BJ (cell line): Measurements from ENCODE around the gene METAP1. TPM values are rescaled to one million over a fixed set of nuclear protein-coding genes. Genes with fewer than 3 reads are reported as not detected.

Experiments used
- CTCF ChIA-PET: fragments of 350-600 bp; formaldehyde crosslinking; extraction: SDS; loops from one replicate; lab custom pipeline; 2021; ENCODE audit warnings: antibody characterized with exemption, inconsistent platforms; lab: Yijun Ruan, JAX
- POLR2A ChIA-PET: fragments of 300-600 bp; sonication (Branson Sonifier 250); formaldehyde crosslinking; extraction: SDS; loops from one replicate; lab custom pipeline; 2021; ENCODE audit warnings: antibody characterized with exemption; lab: Charles Lee
- DNase-seq: peaks from one replicate; pipeline ENCODE4 v3.0.0-alpha.2; 2011; ENCODE audit warnings: low read depth
- H3K27me3 ChIP-seq: 2 replicates; pipeline ENCODE4 v1.6.0; 2011; ENCODE audit warnings: low read length; ENCODE audit not compliant: control insufficient read depth, insufficient read depth
- H3K36me3 ChIP-seq: 2 replicates; pipeline ENCODE4 v1.5.1; 2011; ENCODE audit warnings: low read length; ENCODE audit not compliant: control insufficient read depth, insufficient read depth
- H3K4me3 ChIP-seq: 2 replicates; pipeline ENCODE4 v1.5.1; 2011; ENCODE audit warnings: low read depth, mild to moderate bottlenecking, control low read depth, low read length
- polyA plus RNA-seq: library from polyadenylated mRNA; depleted of rRNA; stranded (reverse); fragments of >200 nt; gene quantifications from 2 replicates; pipeline ENCODE4 v1.2.3, GENCODE V29; 2011
- TF ChIP-seq, protein P1 (sequence below): IDR thresholded peaks from 2 replicates; pipeline ENCODE4 v1.5.1; 2011; ENCODE audit warnings: low read depth, mild to moderate bottlenecking, control low read depth, inconsistent platforms, low read length, moderate library complexity; ENCODE audit not compliant: insufficient read depth

Gene METAP1
- polyA plus RNA-seq, 1 experiment, result 50.2 TPM

- TF ChIP-seq, protein P1, sequence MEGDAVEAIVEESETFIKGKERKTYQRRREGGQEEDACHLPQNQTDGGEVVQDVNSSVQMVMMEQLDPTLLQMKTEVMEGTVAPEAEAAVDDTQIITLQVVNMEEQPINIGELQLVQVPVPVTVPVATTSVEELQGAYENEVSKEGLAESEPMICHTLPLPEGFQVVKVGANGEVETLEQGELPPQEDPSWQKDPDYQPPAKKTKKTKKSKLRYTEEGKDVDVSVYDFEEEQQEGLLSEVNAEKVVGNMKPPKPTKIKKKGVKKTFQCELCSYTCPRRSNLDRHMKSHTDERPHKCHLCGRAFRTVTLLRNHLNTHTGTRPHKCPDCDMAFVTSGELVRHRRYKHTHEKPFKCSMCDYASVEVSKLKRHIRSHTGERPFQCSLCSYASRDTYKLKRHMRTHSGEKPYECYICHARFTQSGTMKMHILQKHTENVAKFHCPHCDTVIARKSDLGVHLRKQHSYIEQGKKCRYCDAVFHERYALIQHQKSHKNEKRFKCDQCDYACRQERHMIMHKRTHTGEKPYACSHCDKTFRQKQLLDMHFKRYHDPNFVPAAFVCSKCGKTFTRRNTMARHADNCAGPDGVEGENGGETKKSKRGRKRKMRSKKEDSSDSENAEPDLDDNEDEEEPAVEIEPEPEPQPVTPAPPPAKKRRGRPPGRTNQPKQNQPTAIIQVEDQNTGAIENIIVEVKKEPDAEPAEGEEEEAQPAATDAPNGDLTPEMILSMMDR, result no peak
- ChIA-PET POLR2A (no interaction called here), CTCF (interaction anchor here (1.5 kb wide), 1 partner anchor 16 kb away, joined by 4 read pairs; no protein-coding TSS in a partner anchor)
- Histone ChIP-seq H3K27me3 (no peaks in the 10 kb centered on the region), H3K36me3 (no peaks in the 10 kb centered on the region), H3K4me3 (no peak overlapping the region)
- DNase-seq, result no peak
These were observed 37.5 kb upstream of the METAP1 start for GRCh38 chr4:98958065-98958464.

GRCh38 chr4:98959411-98959810, 36.1 kb upstream of the METAP1 start:
- ChIA-PET CTCF (no interaction called here), POLR2A (no interaction called here)
- Histone ChIP-seq H3K4me3 (no peak overlapping the region), H3K36me3 (no peaks in the 10 kb centered on the region), H3K27me3 (no peaks in the 10 kb centered on the region)
- no peak for DNase-seq
- TF ChIP-seq, protein P1, result no peak

DNA sequence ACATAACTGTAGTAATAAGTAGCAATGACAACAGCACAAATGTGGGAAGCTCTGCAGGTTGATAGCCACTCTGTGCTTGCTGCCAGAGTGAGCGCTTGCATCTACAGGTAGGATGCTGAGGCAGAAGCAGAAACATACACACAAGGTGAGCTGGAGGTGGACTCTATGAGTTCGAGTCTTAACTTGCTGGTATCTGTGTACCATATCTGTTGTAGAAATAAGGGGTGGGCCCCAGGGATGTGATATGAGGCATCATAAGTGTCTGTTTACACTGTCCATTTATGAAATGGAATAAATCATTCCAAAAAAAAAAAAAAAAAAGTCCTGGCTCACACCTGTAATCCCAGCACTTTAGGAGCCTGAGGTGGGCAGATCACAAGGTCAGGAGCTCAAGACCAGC, 33.8 kb upstream of the METAP1 start:
- no peak for DNase-seq
- H3K27me3 ChIP-seq, result no peaks in the 10 kb centered on the region
- ChIA-PET CTCF (interaction anchor here (0.6 to 1.0 kb wide), 3 partner anchors 20 to 829 kb away, joined by 3 to 4 read pairs (median 3); no protein-coding TSS in a partner anchor), POLR2A (interaction anchor here (0.7 kb wide), 1 partner anchor 602 kb away, joined by 5 read pairs; the partner anchor contains the start of gene TRMT10A)
- H3K36me3 ChIP-seq, result no peaks in the 10 kb centered on the region
- H3K4me3 ChIP-seq, result no peak overlapping the region
- TF ChIP-seq, protein P1, result no peak

DNA sequence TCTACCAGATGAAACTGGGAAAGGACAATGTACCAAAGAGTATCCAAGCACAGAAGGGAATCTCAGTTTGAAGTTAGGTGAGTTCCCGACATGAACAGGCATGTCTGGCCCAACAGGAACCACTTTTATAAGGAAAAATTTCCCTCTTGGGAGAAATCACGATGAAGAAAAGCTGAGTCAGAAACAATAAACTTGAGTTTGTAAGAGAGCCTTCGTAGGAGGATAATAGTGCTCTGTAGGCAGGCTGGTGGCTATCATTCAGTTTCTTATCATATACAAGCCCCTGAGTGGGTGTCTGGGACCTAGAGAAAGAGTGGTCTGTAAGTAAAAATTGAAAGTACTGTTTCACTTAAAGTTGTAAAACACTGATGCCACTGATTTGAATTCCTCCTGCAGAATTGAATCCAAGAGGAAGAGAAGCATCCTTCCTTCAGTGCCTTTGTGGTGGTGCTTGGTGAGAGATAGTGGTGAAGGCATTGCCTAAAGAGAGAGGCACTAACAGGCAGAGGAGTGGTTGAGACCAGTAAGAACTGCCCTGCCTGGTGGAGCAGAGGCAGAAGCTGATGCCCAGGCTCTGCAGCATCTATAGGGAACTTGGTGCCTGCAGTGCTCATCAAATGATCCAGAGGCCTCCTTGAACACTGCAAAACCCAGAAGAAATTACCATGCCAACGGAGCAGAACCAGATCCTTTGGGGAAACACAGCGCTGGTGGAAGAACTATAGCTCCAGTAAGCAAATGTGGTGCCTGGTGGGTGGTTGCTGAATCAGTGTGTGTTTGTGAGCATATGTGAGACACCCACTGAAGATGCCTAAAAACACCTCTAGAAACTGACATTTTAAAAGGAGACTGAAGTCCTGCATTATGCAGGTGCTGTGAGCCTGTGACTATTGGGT, 31.7 kb upstream of the METAP1 start:
- POLR2A ChIA-PET, result no interaction called here
- no peak overlapping the region for H3K4me3 ChIP-seq
- TF ChIP-seq, protein P1, result no peak
- CTCF ChIA-PET, result interaction anchor here (1.3 kb wide), 1 partner anchor 32 kb away, joined by 4 read pairs; the partner anchor contains the start of gene METAP1
- H3K27me3 ChIP-seq, result no peaks in the 10 kb centered on the region
- no peaks in the 10 kb centered on the region for H3K36me3 ChIP-seq
- DNase-seq, result no peak

DNA sequence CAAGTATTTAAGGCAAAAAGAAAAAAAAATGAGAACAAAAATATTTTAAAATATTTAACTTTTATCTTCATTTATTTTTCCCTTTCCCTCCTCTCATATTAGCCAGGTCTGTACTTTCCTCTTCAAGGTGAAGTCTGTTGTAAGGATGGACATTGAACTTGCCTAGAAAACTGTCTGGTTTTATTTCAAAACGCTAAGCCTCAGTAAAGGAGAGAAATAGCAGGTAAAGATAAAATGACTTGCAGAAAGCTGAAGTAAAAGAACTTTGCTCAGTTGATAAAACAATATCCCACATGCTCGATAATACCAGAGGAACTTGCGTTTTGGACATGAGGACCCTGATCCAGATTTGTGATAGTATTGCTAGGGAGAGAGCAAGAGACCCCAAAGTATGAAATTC, 28.6 kb upstream of the METAP1 start:
- no peaks in the 10 kb centered on the region for H3K36me3 ChIP-seq
- POLR2A ChIA-PET, result no interaction called here
- H3K27me3 ChIP-seq, result no peaks in the 10 kb centered on the region
- no peak overlapping the region for H3K4me3 ChIP-seq
- DNase-seq, result no peak
- CTCF ChIA-PET, result interaction anchor here (1.2 kb wide), 1 partner anchor 10 kb away, joined by 5 read pairs; no protein-coding TSS in a partner anchor
- TF ChIP-seq, protein P1, result no peak
